Putamen (tissue), 1 donor: Measurements from ENCODE around the gene CTDSPL.

Experiments
- DNase-seq: peaks from one replicate; pipeline ENCODE4 v3.0.0-alpha.2; 2016; ENCODE audit warnings: low spot score

Gene CTDSPL

GRCh38 chr3:38002940-38003339 lies 141.3 kb downstream of the CTDSPL start:
- DNase-seq, result no peak

- DNase-seq, result peak; percentile 74
These were observed 141.7 kb downstream of the CTDSPL start for GRCh38 chr3:38003371-38003816.

DNA sequence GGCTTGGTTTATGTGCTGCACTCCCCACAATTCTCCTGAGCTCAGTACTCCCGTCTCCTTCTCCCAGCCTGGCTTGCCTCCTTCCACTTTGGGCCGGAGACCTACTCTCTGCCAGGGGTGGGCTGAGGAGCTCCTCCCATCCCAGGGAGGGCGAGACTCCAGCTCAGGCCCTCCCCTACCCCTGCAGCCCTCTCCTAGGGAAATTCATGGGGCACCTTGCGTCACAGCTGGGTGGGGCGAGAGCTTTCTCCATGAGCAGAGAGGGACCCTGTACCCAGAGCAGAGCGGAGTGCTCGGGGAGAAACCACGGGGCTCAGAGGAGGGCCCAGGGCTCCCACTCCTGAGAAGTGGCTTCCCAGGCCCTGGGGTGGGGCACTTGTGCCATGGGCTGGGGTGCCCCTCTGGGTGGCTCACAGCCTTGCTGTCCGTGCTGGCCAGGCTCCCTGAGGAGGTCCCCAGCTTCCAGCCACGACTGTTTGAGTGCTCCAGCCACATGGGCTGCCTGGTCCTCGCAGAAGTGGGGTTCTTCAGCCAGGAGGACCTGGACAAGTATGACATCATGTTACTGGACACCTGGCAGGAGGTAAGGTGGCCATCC lies 142.2 kb downstream of the CTDSPL start:
- no peak for DNase-seq

GRCh38 chr3:38004415-38005075 lies 142.9 kb downstream of the CTDSPL start:
- DNase-seq, result peak; percentile 80

DNA sequence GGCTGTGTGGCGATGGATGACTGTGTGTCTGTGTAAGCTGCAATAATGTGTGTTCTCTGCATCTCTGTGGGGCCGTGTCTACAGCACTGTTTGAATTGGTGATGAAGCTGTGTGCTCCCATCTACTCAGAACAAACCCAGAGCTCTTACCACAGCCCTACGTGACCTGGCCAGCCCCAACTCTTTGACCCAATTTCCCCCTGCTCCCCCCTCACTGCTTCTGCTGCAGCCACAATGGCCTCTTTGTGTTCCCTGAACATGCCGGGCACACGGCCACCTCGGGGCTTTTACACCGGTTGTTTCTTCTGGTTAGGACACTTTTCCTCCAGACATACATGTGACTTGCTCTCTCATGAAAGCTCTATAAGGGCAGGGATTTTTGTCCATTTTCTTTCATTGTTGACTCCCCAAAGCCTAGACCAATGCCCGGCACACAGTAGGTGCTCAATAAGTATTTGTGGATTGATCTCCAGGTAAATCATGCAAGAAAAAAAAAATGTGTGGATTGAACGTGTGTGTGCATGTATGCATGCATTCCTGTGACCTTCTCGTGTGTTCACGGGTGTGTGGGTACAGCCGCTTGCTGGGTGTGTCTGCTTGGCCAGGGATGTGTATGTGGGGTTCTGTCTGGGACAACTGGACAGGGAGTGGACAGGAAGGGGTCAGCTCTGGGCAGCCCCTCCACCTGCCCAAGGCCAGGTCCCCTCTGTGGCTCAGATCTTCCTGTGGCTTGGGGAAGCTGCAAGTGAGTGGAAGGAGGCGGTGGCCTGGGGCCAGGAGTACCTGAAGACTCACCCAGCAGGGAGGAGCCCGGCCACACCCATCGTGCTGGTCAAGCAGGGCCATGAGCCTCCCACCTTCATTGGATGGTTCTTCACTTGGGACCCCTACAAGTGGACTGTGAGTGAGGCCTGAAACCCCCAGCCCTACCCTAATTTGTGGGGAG lies 143.7 kb downstream of the CTDSPL start:
- peak; percentile 96 for DNase-seq

GRCh38 chr3:38006031-38006430 lies 144.4 kb downstream of the CTDSPL start:
- no peak for DNase-seq

DNA sequence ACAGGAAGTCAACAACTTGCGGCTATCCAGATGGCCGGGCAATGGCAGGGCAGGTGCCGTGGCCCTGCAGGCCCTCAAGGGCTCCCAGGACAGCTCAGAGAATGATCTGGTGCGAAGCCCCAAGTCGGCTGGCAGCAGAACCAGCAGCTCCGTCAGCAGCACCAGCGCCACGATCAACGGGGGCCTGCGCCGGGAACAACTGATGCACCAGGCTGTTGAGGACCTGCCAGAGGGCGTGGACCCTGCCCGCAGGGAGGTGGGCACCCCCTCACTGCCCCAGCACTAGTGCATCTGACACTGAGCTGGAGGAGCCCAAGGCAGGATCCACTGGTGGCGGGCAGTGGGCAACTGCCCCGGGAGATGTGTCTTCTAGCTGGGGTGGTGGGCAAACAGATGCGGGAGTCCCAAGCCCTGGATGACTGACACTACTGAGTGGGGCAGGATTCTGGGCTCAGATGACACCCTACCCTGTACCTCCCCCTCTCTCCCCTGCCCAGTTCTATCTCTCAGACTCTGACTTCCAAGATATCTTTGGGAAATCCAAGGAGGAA lies 144.8 kb downstream of the CTDSPL start:
- DNase-seq, result no peak

DNA sequence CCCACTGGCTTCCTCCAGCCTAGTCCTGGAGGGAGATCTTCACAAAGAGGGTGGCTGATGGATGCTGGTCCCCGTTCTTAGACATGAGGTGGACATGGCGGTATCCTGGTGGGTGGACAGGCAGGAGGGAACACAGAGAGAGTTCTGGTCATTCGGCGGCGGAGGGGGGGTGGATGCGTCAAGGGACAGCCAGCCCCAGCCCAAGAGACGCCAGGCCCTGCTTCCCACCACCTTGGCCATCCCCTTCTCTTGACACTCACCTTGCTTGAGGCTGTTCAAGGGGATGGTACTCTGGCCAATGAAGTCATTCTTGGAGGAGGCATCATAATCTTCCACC lies 146.0 kb downstream of the CTDSPL start:
- no peak for DNase-seq

- DNase-seq, result no peak
These were observed 146.6 kb downstream of the CTDSPL start for GRCh38 chr3:38008191-38008701.

DNA sequence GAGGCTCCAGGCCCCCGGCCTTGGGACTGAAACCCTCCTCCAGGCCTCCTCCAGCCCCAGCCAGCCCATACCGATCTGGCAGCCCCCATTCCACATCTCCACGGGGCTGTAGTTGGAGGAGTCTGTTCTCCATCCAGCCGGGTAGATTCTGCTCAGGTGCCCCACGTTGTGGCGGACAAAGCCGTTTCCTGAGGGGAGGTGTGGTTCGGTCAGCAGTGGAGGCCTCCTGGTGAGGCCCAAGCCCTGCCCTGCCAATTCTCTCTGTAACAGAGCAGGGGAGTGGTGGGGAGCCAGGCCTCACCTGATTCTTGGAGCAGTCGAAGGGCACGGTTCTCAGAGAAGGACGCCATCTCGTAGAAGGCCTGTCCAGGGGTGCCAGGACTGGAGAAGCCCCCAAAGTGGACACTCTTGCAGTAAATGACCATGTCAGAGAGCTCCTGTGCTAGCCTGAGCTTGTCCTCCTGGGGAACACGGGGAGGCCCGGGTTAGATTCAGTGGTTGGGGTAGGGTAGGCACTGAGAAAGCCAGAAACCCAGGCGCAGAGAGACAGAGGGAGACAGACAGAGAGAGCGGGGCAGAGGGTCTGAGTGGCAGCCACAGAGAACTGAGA lies 147.4 kb downstream of the CTDSPL start:
- DNase-seq, result no peak

- no peak for DNase-seq
These were observed 148.3 kb downstream of the CTDSPL start for GRCh38 chr3:38009807-38010591.

DNA sequence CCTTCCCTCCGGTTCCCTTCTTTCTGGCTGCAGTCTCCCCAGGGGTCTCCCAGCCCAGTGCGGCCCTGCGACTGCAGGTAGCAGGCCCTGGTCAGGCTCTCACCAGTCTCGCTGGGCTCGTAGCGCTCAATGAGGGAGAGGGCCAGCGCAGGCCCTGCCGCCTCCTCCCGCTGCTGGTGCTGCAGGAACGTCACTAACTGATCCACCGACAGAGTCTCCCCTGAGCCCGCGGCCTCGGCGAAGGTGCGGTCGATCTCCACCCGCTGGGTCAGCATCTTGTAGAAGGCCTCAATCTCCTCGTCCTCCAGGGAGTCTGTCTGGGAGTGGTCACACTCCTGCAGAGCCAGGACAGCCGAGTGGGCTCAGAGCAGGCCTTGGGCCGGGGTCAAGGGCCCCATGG lies 149.4 kb downstream of the CTDSPL start:
- no peak for DNase-seq

DNA sequence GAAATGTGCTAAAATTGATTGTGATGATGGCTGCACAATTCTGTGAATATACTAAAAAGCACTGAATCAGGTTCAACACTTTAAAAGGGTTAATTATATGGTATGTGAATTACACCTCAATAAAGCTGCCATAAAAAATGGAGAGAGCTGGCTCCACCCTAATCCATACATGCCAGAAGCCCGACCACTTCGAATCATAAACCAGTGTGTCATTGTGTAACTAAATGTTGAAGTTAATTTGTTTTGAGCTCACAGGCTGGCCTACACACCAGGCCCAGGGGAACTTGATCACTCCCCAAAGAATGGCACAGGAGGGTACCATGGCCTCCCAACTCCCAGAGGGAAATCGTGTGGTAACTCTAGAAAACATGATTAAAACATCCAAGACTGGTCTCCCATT lies 153.8 kb downstream of the CTDSPL start:
- DNase-seq, result no peak

GRCh38 chr3:38015984-38016383 lies 154.3 kb downstream of the CTDSPL start:
- DNase-seq, result no peak

- DNase-seq, result no peak
These were observed 154.7 kb downstream of the CTDSPL start for GRCh38 chr3:38016410-38016809.

- DNase-seq, result no peak
These were observed 155.3 kb downstream of the CTDSPL start for GRCh38 chr3:38016847-38017444.

DNA sequence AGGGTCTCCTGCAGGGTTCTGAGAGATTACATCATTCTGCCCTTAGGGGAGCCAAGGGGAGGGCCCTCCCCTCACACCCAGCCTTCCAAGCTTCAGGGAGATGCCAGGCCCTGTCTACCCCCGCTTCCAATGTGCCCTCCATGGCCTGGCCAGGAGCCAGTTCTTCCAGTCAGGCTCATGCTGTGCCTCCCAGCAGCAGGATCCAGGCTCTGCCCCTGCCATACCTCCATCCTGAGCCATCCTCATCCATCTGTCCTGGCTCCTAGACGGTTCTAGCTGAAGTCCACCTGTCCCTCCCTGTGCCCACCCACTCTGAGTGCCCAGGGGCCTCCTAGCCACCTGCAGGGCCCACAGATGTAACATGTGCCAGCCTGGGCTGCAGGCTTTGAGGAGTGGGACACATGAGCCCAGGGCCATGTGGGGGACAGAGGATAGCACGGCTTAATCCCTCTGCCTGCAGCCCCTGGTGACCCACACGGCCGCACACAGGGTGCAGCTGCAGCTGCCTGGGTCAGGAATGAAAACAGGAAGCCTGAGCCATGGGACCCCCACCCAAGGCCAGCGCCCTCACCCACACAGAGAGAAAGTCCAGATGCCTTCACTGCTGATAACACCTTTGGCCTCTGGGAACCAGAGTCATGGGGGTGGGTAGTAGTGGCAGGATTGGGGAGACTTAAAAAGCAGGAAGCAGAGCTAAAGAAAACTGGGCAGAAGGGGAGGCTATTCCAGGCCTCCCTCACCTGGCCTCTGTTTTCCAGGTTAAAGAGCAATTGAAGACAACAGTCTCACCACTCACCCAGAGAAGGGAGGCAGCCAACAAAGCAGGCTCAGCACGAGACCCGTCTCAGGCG lies 156.0 kb downstream of the CTDSPL start:
- no peak for DNase-seq

- DNase-seq, result no peak
These were observed 156.9 kb downstream of the CTDSPL start for GRCh38 chr3:38018296-38019266.
